ENCODE measurements around the gene TNF.

- TF ChIP-seq POLR2A (IDR thresholded peaks at IDR 0.05) = no peak
- TF ChIP-seq CTCF (IDR thresholded peaks at IDR 0.05) = no peak
Measured at GRCh38 chr6:31548544-31548873, 26.9 kb upstream of the TNF start.

All from ovary (tissue), 3 donors.